Measurements from ENCODE around the gene FGFR4. TPM values are rescaled to one million over a fixed set of nuclear protein-coding genes. Genes with fewer than 3 reads are reported as not detected.

FGFR4 gene
- total and polyA plus RNA-seq, 10 donors, result 5.2 to 41.6 (median 23.0) TPM

- H3K27me3 ChIP-seq (replicated peaks in 1 of 7), result no peaks in the 10 kb centered on the region
- DNase-seq, result peak; percentile 83
- no peaks in the 10 kb centered on the region for H3K9me3 ChIP-seq
- intact Hi-C loops (cut with DNase I; ENCODE audit: low total_unique reads), result no loop called here
- no peak for TF ChIP-seq POLR2AphosphoS5 (IDR thresholded peaks at IDR 0.05)
- TF ChIP-seq CTCF (IDR thresholded peaks at IDR 0.05 in 8 of 11, conservative IDR thresholded peaks at IDR 0.05 in 3 of 11), result no peak
- no peak for TF ChIP-seq POLR2A (IDR thresholded peaks at IDR 0.05)
- peaks cover 0 to 17% (median 4%) of the 10 kb centered on the region in 6 donors for H3K36me3 ChIP-seq
- peaks cover 17 to 53% (median 49%) of the 10 kb centered on the region in 6 donors for H3K4me1 ChIP-seq
- H3K27ac ChIP-seq, result peak overlapping the region in 7 of 8 donors; percentile 90 to 97 (median 95)
- 89 to 95% (median 93%) methylated on average over 25 to 31 of the region's 31 CpGs for WGBS, 5 donors
- H3K4me3 ChIP-seq, result peak overlapping the region in 2 of 8 donors; percentile 82 to 83
These were observed 44.8 kb downstream of the FGFR4 start for GRCh38 chr5:177131352-177132135.

- TF ChIP-seq POLR2A (IDR thresholded peaks at IDR 0.05), result no peak
- no peak for TF ChIP-seq CTCF (IDR thresholded peaks at IDR 0.05 in 8 of 11, conservative IDR thresholded peaks at IDR 0.05 in 3 of 11)
- TF ChIP-seq POLR2AphosphoS5 (IDR thresholded peaks at IDR 0.05), result no peak
- no peaks in the 10 kb centered on the region for H3K27me3 ChIP-seq (replicated peaks in 1 of 7)
- H3K36me3 ChIP-seq, result peaks cover 0 to 26% (median 4%) of the 10 kb centered on the region in 6 donors
- intact Hi-C loops (cut with DNase I; ENCODE audit: low total_unique reads), result no loop called here
- H3K27ac ChIP-seq, result peak overlapping the region; percentile 90 to 97 (median 96)
- H3K4me3 ChIP-seq, result peak overlapping the region; percentile 24 to 93 (median 70)
- peaks cover 24 to 62% (median 57%) of the 10 kb centered on the region in 6 donors for H3K4me1 ChIP-seq
- H3K9me3 ChIP-seq, result no peaks in the 10 kb centered on the region
- peak; percentile 85 for DNase-seq
- WGBS, 5 donors, result 20 to 45% (median 41%) methylated on average over 25 to 100 of the region's 100 CpGs
These were observed 45.7 kb downstream of the FGFR4 start for GRCh38 chr5:177132136-177133095.

GRCh38 chr5:177133096-177133852, 46.6 kb downstream of the FGFR4 start, which contains the start of gene NSD1:
Gene NSD1, plus strand, starts transcription at chr5:177133773. Its CDS starts 1,331 bp downstream, at chr5:177135104.
- DNase-seq, result peak; percentile 99
- Histone ChIP-seq H3K27me3 (replicated peaks in 1 of 7) (no peaks in the 10 kb centered on the region), H3K27ac (peak within 1 kb of the TSS; percentile 90 to 97 (median 96)), H3K36me3 (peaks cover 0 to 35% (median 8%) of the 10 kb centered on the region in 6 donors), H3K4me1 (peaks cover 28 to 70% (median 65%) of the 10 kb centered on the region in 6 donors), H3K9me3 (no peaks in the 10 kb centered on the region), H3K4me3 (peak within 1 kb of the TSS; percentile 47 to 93 (median 76))
- intact Hi-C loops (cut with DNase I; ENCODE audit: low total_unique reads), result no loop called here
- WGBS, 5 donors, result 1% methylated on average over 32 to 91 of the region's 93 CpGs
- TF ChIP-seq CTCF (IDR thresholded peaks at IDR 0.05 in 8 of 11, conservative IDR thresholded peaks at IDR 0.05 in 3 of 11), result no peak
- TF ChIP-seq POLR2AphosphoS5 (IDR thresholded peaks at IDR 0.05), result peak; percentile 64 to 84 (median 75)
- peak in 1 of 3 donors; percentile 23 for TF ChIP-seq POLR2A (IDR thresholded peaks at IDR 0.05)
